K562 (cell line): ENCODE data around the gene TACC3. TPM values are rescaled to one million over a fixed set of nuclear protein-coding genes. Genes with fewer than 3 reads are reported as not detected.

Experiments
- HOXB6 ChIP-seq: fragments of 250-450 bp; sonication (Bioruptor Pico); IDR thresholded peaks from 2 replicates; pipeline ENCODE4 v1.5.1; 2022; ENCODE audit warnings: mild to moderate bottlenecking, borderline replicate concordance
- ILK ChIP-seq: fragments of 450-650 bp; IDR thresholded peaks from 2 replicates; pipeline ENCODE4 v1.6.1; 2016; ENCODE audit warnings: missing genetic modification characterization, low read depth, mild to moderate bottlenecking, missing compliant biosample characterization, moderate library complexity, borderline replicate concordance
- LEF1 ChIP-seq: fragments of 450-650 bp; IDR thresholded peaks from 2 replicates; pipeline ENCODE4 v1.6.1; 2016; ENCODE audit warnings: mild to moderate bottlenecking
- MAZ ChIP-seq, 2 experiments: fragments of 450-650 bp in 1 of 2; sonication (generic) in 1 of 2; formaldehyde crosslinking; IDR thresholded peaks in 1 of 2; conservative IDR thresholded peaks in 1 of 2; 2 replicates each; pipeline versions ENCODE4 v1.4.0 to v1.5.0; 2020; ENCODE audit warnings: mild to moderate bottlenecking in 1 of 2, missing genetic modification reagents in 1 of 2
- MITF ChIP-seq: IDR thresholded peaks from 2 replicates; pipeline ENCODE4 v1.6.1; 2014; ENCODE audit warnings: antibody characterized with exemption
- NFXL1 ChIP-seq: fragments of 450-650 bp; formaldehyde crosslinking; IDR thresholded peaks from 2 replicates; pipeline ENCODE4 v1.4.0; 2021; ENCODE audit warnings: mild to moderate bottlenecking
- ZNF146 ChIP-seq: IDR thresholded peaks from one replicate; pipeline ENCODE4 v1.6.1; 2018; ENCODE audit warnings: missing compliant biosample characterization; ENCODE audit not compliant: unreplicated experiment
- ZNF445 ChIP-seq: fragments of 250-450 bp; sonication (Bioruptor Pico); IDR thresholded peaks from 2 replicates; pipeline ENCODE4 v1.4.0; 2020; ENCODE audit warnings: low read depth, mild to moderate bottlenecking, moderate library complexity
- ZNF507 ChIP-seq: conservative IDR thresholded peaks from 2 replicates; pipeline ENCODE4 v1.6.1; 2017; ENCODE audit warnings: missing genetic modification characterization, missing compliant biosample characterization
- ZNF75A ChIP-seq: fragments of 450-650 bp; formaldehyde crosslinking; IDR thresholded peaks from 2 replicates; pipeline ENCODE4 v1.4.0; 2020; ENCODE audit warnings: mild to moderate bottlenecking
- polyA plus RNA-seq, 8 experiments: library from polyadenylated mRNA; depleted of rRNA in 4 of 8; stranded (reverse) in 5 of 8; unstranded in 3 of 8; fragments of >200 nt; fragmentation: Nextera tagmentation in 2 of 8; fragmentation: Illumina TruSeq in 1 of 8; extraction: Ambion mirVana in 2 of 8; extraction: Trizol in 1 of 8; gene quantifications; 2 replicates each; pipeline versions ENCODE4 v1.2.1 to v1.2.3, GENCODE V29; 2011 to 2014; ENCODE audit warnings: inconsistent platforms in 1 of 8, missing spikeins in 1 of 8
- total RNA-seq, 7 experiments: library from RNA; depleted of rRNA in 6 of 7; stranded (reverse); fragments of >200 nt in 6 of 7; fragmentation: Illumina TruSeq in 2 of 7; extraction: Trizol in 2 of 7; gene quantifications; 2 replicates each; pipeline versions ENCODE4 v1.2.1 to v1.2.3, GENCODE V29; 2011 to 2021; ENCODE audit warnings: low replicate concordance in 1 of 7
- TF ChIP-seq, protein P1 (sequence below): sonication (generic); formaldehyde crosslinking; IDR thresholded peaks from 2 replicates; pipeline ENCODE4 v1.8.1; 2023; ENCODE audit warnings: mild to moderate bottlenecking, missing genetic modification reagents

The TACC3 gene
- total and polyA plus RNA-seq, 9 of the 15 experiments (the other 6 are each of a cell fraction or from before 2014, with no cell fraction given): 1.9 to 122 (median 55.6) TPM

DNA sequence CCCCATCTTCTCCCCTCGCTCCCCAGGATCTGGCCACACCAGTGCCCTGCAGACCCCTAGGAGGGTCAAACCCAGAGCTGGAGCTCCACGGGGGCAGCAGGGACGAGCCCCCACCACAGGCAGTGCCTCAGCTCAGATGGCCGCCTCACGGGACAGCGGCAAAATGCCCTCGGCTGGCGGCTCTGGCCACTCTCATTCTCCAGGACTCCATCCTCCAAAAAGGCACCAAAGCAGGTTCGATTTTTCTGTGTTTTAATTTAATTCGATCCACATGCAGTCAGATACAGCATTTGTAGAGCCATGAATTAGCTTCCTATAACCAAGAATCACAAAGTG is 45.6 kb upstream of the TACC3 start (continued):
- TF ChIP-seq, protein P1, sequence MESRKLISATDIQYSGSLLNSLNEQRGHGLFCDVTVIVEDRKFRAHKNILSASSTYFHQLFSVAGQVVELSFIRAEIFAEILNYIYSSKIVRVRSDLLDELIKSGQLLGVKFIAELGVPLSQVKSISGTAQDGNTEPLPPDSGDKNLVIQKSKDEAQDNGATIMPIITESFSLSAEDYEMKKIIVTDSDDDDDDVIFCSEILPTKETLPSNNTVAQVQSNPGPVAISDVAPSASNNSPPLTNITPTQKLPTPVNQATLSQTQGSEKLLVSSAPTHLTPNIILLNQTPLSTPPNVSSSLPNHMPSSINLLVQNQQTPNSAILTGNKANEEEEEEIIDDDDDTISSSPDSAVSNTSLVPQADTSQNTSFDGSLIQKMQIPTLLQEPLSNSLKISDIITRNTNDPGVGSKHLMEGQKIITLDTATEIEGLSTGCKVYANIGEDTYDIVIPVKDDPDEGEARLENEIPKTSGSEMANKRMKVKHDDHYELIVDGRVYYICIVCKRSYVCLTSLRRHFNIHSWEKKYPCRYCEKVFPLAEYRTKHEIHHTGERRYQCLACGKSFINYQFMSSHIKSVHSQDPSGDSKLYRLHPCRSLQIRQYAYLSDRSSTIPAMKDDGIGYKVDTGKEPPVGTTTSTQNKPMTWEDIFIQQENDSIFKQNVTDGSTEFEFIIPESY: no peak
- TF ChIP-seq NFXL1 (CRISPR knock-in tag): no peak
- no peak for TF ChIP-seq ILK (tag)
- no peak for TF ChIP-seq LEF1
- TF ChIP-seq HOXB6 (CRISPR knock-in tag): no peak
- TF ChIP-seq MITF: no peak
- TF ChIP-seq ZNF507 (tag): no peak
- TF ChIP-seq MAZ (CRISPR knock-in tag; conservative IDR thresholded peaks at IDR 0.05 in 1 of 2, IDR thresholded peaks at IDR 0.05 in 1 of 2): no peak
- TF ChIP-seq ZNF445 (CRISPR knock-in tag): no peak
- no peak for TF ChIP-seq ZNF146
- TF ChIP-seq ZNF75A (CRISPR knock-in tag): no peak
- TF ChIP-seq, all 486 proteins: peak for 0
